GM19099 (cell line): ENCODE measurements around the gene GALP.
"Not testable (repeated sequence)": the region's sequence is repeated elsewhere in the genome, so short reads cannot be mapped to it uniquely, and the experiment has no call there.

Experiments
- POLR2A ChIP-seq: IDR thresholded peaks from 3 replicates; pipeline ENCODE4 v1.6.1; 2011; ENCODE audit warnings: low read depth; ENCODE audit not compliant: insufficient read length; ENCODE audit errors: extremely low read depth

Gene GALP

GRCh38 chr19:56161534-56161933 is 14.3 kb upstream of the GALP start:
- no peak for TF ChIP-seq POLR2A

GRCh38 chr19:56162258-56162657 is 13.6 kb upstream of the GALP start:
- TF ChIP-seq POLR2A = no peak

- no peak for TF ChIP-seq POLR2A
These were observed 12.7 kb upstream of the GALP start for GRCh38 chr19:56163097-56163496.

DNA sequence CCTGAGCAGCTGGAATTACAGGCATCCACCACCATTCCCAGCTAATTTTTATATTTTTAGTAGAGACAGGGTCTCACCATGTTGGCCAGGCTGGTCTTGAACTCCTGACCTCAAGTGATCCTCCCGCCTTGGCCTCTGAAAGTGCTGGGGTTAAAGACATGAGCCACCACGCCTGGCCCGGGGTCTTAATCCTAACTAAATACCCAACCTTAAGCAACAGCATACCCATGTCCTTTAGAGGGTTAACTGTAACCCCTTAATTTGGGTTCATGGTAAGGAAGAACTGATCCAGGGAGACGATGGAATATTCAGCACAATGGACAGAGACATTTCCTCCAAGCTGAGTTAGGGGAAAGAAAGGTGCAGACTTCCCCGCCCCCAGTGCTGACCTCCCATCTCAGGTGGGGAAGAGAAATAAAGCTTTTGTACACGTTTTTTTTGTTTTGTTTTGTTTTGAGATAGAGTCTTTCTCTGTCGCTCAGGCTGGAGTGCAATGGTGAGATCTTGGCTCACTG is 8.7 kb upstream of the GALP start:
- TF ChIP-seq POLR2A = no peak

DNA sequence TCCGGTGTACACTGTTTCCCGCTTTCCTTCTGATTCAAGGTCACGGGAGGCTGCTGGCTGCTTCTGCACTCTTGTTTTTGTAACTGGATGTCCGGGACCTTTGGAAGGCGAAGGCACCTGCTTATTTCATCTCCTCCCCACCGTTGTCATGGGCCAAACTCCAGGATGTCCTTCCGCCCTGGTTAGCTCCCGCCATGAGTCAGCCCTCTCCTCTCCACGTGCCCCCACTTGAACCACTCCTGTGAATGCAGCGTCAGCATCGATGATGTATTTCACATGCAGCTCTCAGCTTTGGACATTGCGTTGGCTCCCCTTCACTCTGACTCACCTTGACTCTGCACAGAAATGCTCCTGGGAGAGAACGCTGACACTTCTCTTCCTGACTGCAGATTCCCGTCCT is 5.5 kb upstream of the GALP start:
- no peak for TF ChIP-seq POLR2A

DNA sequence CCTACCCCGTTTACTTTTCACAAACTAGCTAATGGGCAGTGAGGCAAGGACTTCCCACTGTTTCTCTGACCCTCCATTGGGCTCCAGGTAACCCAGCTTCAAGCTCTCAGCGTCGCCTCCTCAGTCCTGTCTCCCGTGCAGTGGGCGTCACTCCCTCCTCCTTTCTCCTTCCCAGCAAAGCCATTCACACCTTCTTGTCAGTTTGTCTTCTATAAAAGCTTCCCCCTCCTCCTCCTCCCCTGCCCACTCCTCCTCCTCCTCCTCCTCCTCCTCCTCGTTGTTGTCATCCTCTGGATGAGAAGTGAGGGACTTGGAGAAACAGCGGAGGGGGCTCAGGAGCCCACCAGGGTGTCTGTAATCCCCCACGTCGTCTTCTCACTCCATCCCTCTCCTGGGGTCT is 1.7 kb upstream of the GALP start:
- no peak for TF ChIP-seq POLR2A

GRCh38 chr19:56174550-56174949 is 1.3 kb upstream of the GALP start:
- TF ChIP-seq POLR2A = no peak

DNA sequence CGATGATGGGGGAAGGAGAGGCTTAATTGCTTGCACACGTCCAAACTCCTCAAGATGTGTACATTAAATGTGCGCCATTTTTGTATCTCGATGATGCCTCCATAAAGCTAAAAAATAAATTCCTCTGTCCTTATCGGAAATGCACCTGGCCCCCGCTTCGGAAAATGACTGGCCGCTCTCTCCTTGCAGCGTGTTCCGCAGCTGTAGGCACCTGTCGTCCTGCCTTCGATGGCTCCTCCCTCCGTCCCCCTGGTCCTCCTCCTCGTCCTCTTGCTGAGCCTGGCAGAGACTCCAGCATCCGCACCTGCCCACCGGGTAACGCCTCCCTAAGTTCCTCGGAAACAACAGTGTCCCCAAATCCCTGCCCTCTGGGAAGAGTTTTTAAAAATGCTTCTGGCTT is 1.1 kb downstream of the GALP start:
- TF ChIP-seq POLR2A = no peak

DNA sequence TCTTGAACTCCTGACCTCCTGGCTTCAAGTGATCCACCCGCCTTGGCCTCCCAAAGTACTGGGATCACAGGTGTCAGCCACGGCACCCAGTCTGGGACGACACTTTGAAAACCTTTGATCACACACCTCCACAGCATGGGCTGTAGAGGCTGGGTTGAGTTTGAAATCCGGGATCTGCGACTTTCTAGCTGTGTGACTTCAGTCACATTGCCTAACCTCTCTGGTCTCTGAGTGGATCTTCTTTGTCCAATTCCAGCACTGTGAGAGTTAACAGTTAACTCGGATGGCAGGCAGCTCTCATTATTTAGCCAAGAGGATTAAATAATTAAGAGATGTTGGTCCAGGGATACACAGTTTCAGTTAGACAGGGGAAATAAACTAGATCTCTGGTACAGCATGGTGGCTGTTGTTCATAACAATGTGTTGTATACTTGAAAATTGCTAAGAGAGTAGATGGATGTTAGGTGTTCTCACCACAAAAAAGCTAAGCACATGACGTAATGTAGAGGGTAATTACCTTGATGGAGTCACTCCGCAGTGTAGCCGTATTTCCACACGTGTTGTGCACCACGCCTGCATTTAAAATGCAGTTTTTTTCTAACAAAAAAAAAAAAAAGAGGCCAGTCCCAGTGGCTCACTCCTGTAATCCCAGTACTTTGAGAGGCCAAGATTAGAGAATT is 1.9 kb downstream of the GALP start:
- no peak for TF ChIP-seq POLR2A

DNA sequence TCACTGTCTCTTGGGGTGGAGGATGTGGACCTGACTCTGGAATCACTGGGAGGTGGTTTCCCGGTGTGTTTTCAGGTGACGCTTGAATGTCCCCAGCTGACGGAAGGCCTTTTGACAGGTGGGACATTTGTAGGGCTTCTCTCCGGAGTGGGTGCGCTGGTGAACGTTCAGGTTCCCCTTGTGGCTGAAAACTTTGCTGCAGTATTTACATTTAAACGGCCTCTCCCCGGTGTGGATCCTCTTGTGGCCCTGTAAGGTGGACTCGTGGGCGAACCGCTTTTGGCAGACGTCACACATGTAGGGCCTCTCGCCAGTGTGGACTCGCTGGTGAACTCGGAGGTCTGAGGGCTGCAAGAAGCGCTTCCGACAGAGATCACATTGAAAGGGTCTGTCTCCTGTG is 14.0 kb downstream of the GALP start:
- no peak for TF ChIP-seq POLR2A

- TF ChIP-seq POLR2A = no peak
These were observed 15.3 kb downstream of the GALP start for GRCh38 chr19:56191115-56191514.

DNA sequence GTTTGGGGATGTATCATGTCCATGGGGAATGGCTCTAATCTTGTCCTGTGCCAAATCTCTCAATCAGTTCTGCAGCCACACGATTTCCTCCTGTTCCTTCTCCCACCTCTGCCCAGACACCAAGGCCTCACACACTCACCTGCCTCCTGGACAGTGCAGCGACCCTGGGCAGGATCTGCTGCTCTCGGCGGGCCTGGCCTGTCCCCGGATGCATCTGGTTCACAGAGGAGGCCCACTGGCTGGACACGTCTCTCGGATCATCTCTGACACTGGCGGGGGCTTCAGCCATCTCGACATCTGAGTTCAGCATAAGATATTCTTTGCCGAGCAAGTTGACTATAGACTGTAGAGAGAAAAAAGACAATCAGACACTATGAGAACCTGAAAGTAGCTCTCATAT is 15.9 kb downstream of the GALP start:
- TF ChIP-seq POLR2A = no peak

DNA sequence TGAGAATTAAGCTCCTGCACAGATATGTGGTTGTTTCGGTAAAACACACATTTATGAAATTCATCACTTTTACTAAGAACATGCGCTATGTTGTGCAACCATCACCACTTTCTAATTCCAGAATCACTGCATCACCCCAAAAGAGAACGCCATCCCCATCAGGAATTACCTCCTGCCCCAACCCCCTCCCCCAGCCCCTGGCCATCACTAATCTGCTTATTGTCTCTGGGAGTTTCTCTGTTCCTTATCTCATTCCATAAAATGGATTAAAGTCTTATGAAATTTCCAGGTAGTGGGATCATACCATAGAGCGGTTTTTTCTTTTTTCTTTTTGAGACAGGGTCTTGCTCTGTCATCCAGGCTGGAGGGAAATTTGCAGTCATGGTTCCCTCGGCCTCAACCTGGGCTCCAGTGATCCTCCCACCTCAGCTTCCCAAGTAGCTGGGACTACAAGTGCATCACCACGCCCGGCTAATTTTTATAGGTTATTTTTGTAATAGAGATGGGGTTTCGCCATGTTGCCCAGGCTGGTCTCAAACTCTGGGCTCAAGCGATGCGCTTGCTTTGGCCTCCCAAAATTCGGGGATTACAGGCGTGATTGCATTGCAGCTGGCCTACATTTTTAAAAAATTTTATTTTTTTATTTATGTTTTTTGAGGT is 18.3 kb downstream of the GALP start:
- no peak for TF ChIP-seq POLR2A

GRCh38 chr19:56197646-56198045 is 21.8 kb downstream of the GALP start, which contains the start of gene ZSCAN5B:
TSS of gene ZSCAN5B (minus strand) at chr19:56197783. CDS start at chr19:56193052, 4,731 bp downstream.
- not testable (repeated sequence) for TF ChIP-seq POLR2A

- no peak for TF ChIP-seq POLR2A
These were observed 23.9 kb downstream of the GALP start for GRCh38 chr19:56199687-56200086.

- TF ChIP-seq POLR2A = no peak
These were observed 26.2 kb downstream of the GALP start, which contains the start of gene ZSCAN5C for GRCh38 chr19:56201973-56202372. TSS of gene ZSCAN5C (plus strand) at chr19:56202273. CDS start at chr19:56205914, 3,641 bp downstream.
